GM18951 (cell line): ENCODE results near the gene NKX6-1.

Source experiments
- POLR2A ChIP-seq: IDR thresholded peaks from 4 replicates; pipeline ENCODE4 v1.6.1; 2011; ENCODE audit warnings: mild to moderate bottlenecking; ENCODE audit not compliant: insufficient read length, insufficient read depth; ENCODE audit errors: extremely low read depth
- in situ Hi-C: fragments of 300-500 bp; cut with MboI; formaldehyde crosslinking; loops from one replicate; pipeline ENCODE4 v1.12.0; 2022; ENCODE audit warnings: low sequenced_read_pairs, mixed read lengths, inconsistent platforms; ENCODE audit not compliant: unreplicated experiment

The NKX6-1 gene

GRCh38 chr4:84495794-84496261 is 3.3 kb downstream of the NKX6-1 start:
- in situ Hi-C loops, result no loop called here
- no peak for TF ChIP-seq POLR2A

GRCh38 chr4:84495118-84495793 is 3.8 kb downstream of the NKX6-1 start:
- no peak for TF ChIP-seq POLR2A
- in situ Hi-C loops, result no loop called here

GRCh38 chr4:84494531-84494930 is 4.6 kb downstream of the NKX6-1 start:
- in situ Hi-C loops, result no loop called here
- TF ChIP-seq POLR2A, result no peak

GRCh38 chr4:84494076-84494475 is 5.0 kb downstream of the NKX6-1 start:
- in situ Hi-C loops, result no loop called here
- TF ChIP-seq POLR2A, result no peak

- in situ Hi-C loops, result no loop called here
- TF ChIP-seq POLR2A, result no peak
Observed at GRCh38 chr4:84493092-84493850, 5.8 kb downstream of the NKX6-1 start.

- in situ Hi-C loops, result no loop called here
- TF ChIP-seq POLR2A, result no peak
Observed at GRCh38 chr4:84492737-84493091, 6.4 kb downstream of the NKX6-1 start.

- no peak for TF ChIP-seq POLR2A
- in situ Hi-C loops, result no loop called here
Observed at GRCh38 chr4:84492290-84492689, 6.8 kb downstream of the NKX6-1 start.

- in situ Hi-C loops, result no loop called here
- no peak for TF ChIP-seq POLR2A
Observed at GRCh38 chr4:84491481-84491880, 7.6 kb downstream of the NKX6-1 start.

GRCh38 chr4:84490663-84491062 is 8.4 kb downstream of the NKX6-1 start:
- TF ChIP-seq POLR2A, result no peak
- in situ Hi-C loops, result no loop called here

- in situ Hi-C loops, result no loop called here
- TF ChIP-seq POLR2A, result no peak
Observed at GRCh38 chr4:84484236-84484635, 14.9 kb downstream of the NKX6-1 start.

- no peak for TF ChIP-seq POLR2A
- in situ Hi-C loops, result no loop called here
Observed at GRCh38 chr4:84483688-84484087, 15.4 kb downstream of the NKX6-1 start.

GRCh38 chr4:84482564-84483563 is 16.2 kb downstream of the NKX6-1 start:
- in situ Hi-C loops, result no loop called here

GRCh38 chr4:84481860-84482245 is 17.2 kb downstream of the NKX6-1 start:
- no peak for TF ChIP-seq POLR2A
- in situ Hi-C loops, result no loop called here

More at GRCh38 chr4:84482564-84483563, 16.2 kb downstream of the NKX6-1 start:
- no peak for TF ChIP-seq POLR2A
